Lung (tissue), 12 donors: ENCODE measurements around the gene GMEB2. TPM values are rescaled to one million over a fixed set of nuclear protein-coding genes. Genes with fewer than 3 reads are reported as not detected.

Experiments used
- ATAC-seq: fragments of 200-7000 bp; cut with Tn5 transposase; one replicate; pipeline ENCODE4 v1.9.1; 2020; ENCODE audit warnings: moderate number of reproducible peaks; ENCODE audit not compliant: insufficient read depth, low FRiP score
- DNase-seq, 3 donors: peaks; one replicate each; pipeline ENCODE4 v3.0.0-alpha.2; 2013 to 2017
- H3K27ac ChIP-seq, 2 donors: one replicate each; pipeline ENCODE4 v1.5.1; 2013; ENCODE audit warnings: mild to moderate bottlenecking in 2 of 2, moderate library complexity in 2 of 2, control low read depth in 1 of 2, inconsistent platforms in 1 of 2, low read depth in 1 of 2, low read length in 1 of 2
- H3K27me3 ChIP-seq, 3 donors: one replicate each; pipeline ENCODE4 v1.5.1; 2013; ENCODE audit warnings: low read length in 2 of 3; ENCODE audit not compliant: control insufficient read depth in 3 of 3, insufficient read depth in 3 of 3
- H3K36me3 ChIP-seq, 4 donors: one replicate each; pipeline ENCODE4 v1.5.1; 2013; ENCODE audit warnings: low read length in 4 of 4, mild to moderate bottlenecking in 1 of 4, moderate library complexity in 1 of 4; ENCODE audit not compliant: control insufficient read depth in 4 of 4, insufficient read depth in 4 of 4
- H3K4me1 ChIP-seq, 5 donors: one replicate each; pipeline ENCODE4 v1.5.1; 2013; ENCODE audit warnings: low read length in 5 of 5, mild to moderate bottlenecking in 2 of 5, moderate library complexity in 1 of 5; ENCODE audit not compliant: control insufficient read depth in 5 of 5, insufficient read depth in 5 of 5
- H3K4me3 ChIP-seq: one replicate; pipeline ENCODE4 v1.5.1; 2013; ENCODE audit warnings: mild to moderate bottlenecking, control low read depth, moderate library complexity
- H3K9ac ChIP-seq, 2 donors: one replicate each; pipeline ENCODE4 v1.5.1; 2013; ENCODE audit warnings: low read length in 2 of 2, control low read depth in 1 of 2; ENCODE audit not compliant: insufficient read depth in 1 of 2
- H3K9me3 ChIP-seq, 4 donors: one replicate each; pipeline ENCODE4 v1.5.1; 2013; ENCODE audit warnings: low read length in 3 of 4, mild to moderate bottlenecking in 1 of 4, moderate library complexity in 1 of 4; ENCODE audit not compliant: control insufficient read depth in 4 of 4, insufficient read depth in 3 of 4
- WGBS, 2 donors: extraction: QIAGEN DNeasy Blood & Tissue Kit; methylation state at CpG; one replicate each; pipeline ENCODE4 v1.1.7; 2013; 5-methylcytosine and 5-hydroxymethylcytosine counted together
- polyA plus RNA-seq, 2 donors: library from polyadenylated mRNA; stranded (reverse); fragments of 200-250 nt; gene quantifications; one replicate each; pipeline ENCODE4 v1.2.1, GENCODE V29; 2013
- total RNA-seq, 2 donors: library from RNA; depleted of rRNA in 1 of 2; stranded (reverse); fragments of >200 nt in 1 of 2; gene quantifications; one replicate each; pipeline ENCODE4 v1.2.1, GENCODE V29; 2014 to 2021
- TF ChIP-seq, protein P1 (sequence below): IDR thresholded peaks from 2 replicates; pipeline ENCODE4 v1.5.1; 2012; ENCODE audit warnings: mild to moderate bottlenecking; ENCODE audit errors: control extremely low read depth, extremely low read depth
- donor health status: control.
- donor health status: control.
- donor health status: Bipolar disorder and iron deficiency.
- donor health status: healthy.
- donor health status: DM: yes; HTN: yes; CAD: no.

The GMEB2 gene
- total and polyA plus RNA-seq, 4 donors = 7.6 to 12.9 (median 10.3) TPM

DNA sequence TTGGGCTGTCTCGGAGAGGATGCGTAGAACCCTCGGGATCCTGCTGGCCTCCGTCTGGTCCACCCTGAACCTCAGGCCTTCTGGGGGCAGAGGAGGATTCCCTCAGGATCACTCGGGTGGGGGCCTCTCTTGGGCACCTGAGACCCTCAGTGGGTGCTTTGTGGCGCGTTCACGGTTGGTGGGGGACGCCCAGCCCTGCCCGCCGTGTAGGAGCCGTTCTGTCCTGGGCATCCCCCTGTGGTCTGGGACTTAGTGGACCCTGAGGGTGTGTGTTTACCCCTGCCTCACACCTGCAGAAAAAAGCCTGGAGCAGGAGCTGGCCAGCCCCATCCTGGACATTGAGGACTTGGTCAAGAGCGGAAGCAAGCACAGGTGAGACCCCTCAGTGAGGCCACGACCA lies 38.8 kb upstream of the GMEB2 start:
- H3K4me1 ChIP-seq = no peaks in the 10 kb centered on the region
- H3K9me3 ChIP-seq = no peaks in the 10 kb centered on the region
- peaks cover 0 to 69% (median 23%) of the 10 kb centered on the region in 4 donors for H3K36me3 ChIP-seq
- no peaks in the 10 kb centered on the region for H3K27me3 ChIP-seq
- no peak for DNase-seq
- no peak overlapping the region for H3K9ac ChIP-seq
- no peak overlapping the region for H3K4me3 ChIP-seq
- ATAC-seq = no peak
- TF ChIP-seq, protein P1, sequence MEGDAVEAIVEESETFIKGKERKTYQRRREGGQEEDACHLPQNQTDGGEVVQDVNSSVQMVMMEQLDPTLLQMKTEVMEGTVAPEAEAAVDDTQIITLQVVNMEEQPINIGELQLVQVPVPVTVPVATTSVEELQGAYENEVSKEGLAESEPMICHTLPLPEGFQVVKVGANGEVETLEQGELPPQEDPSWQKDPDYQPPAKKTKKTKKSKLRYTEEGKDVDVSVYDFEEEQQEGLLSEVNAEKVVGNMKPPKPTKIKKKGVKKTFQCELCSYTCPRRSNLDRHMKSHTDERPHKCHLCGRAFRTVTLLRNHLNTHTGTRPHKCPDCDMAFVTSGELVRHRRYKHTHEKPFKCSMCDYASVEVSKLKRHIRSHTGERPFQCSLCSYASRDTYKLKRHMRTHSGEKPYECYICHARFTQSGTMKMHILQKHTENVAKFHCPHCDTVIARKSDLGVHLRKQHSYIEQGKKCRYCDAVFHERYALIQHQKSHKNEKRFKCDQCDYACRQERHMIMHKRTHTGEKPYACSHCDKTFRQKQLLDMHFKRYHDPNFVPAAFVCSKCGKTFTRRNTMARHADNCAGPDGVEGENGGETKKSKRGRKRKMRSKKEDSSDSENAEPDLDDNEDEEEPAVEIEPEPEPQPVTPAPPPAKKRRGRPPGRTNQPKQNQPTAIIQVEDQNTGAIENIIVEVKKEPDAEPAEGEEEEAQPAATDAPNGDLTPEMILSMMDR = no peak
- H3K27ac ChIP-seq = no peak overlapping the region
- WGBS, 2 donors = 82 to 94% methylated on average over 14 of the region's 14 CpGs

DNA sequence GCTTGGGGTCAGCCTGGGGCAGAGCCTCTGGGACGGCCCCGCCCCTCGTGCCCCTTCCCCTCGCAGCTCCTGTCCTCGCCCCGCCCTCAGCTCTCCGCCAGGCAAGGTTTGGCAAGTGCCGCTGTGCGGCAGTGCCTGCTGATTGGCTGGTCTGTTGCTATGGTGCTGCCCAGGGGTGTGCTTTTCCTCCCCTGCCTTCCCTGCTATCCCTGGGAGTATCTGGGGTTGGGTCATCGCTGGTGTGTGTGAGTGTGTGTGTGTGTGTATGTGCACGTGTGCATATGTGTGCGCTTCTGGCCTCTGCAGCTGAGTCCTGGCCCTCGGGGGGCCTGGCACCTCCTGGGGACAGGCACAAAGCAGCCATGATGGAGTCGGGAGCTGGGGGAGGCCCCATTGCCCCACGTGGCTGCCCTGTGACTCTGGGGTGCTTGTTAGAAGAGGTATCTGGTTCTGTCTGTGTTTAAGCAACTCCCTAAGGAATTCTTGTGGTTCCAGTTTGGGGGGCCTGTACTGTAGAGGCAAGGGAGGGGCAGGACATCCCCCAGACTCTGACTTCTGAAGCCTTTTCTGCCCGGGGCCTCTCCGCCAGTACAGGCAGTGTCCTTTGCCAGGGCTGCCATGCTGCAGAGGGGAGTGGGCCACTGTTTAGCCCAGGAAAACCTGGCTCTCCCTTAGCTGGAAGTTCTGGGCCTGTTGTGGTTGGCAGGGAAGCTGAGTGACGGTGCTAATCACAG lies 38.1 kb upstream of the GMEB2 start:
- DNase-seq (no peak), ATAC-seq (no peak)
- 82 to 85% methylated on average over 15 to 18 of the region's 18 CpGs for WGBS, 2 donors
- no peaks in the 10 kb centered on the region for H3K4me1 ChIP-seq
- H3K9ac ChIP-seq = no peak overlapping the region
- no peak overlapping the region for H3K27ac ChIP-seq
- H3K4me3 ChIP-seq = no peak overlapping the region
- no peaks in the 10 kb centered on the region for H3K9me3 ChIP-seq
- TF ChIP-seq, protein P1 = no peak
- peaks cover 0 to 68% (median 23%) of the 10 kb centered on the region in 4 donors for H3K36me3 ChIP-seq
- H3K27me3 ChIP-seq = no peaks in the 10 kb centered on the region

DNA sequence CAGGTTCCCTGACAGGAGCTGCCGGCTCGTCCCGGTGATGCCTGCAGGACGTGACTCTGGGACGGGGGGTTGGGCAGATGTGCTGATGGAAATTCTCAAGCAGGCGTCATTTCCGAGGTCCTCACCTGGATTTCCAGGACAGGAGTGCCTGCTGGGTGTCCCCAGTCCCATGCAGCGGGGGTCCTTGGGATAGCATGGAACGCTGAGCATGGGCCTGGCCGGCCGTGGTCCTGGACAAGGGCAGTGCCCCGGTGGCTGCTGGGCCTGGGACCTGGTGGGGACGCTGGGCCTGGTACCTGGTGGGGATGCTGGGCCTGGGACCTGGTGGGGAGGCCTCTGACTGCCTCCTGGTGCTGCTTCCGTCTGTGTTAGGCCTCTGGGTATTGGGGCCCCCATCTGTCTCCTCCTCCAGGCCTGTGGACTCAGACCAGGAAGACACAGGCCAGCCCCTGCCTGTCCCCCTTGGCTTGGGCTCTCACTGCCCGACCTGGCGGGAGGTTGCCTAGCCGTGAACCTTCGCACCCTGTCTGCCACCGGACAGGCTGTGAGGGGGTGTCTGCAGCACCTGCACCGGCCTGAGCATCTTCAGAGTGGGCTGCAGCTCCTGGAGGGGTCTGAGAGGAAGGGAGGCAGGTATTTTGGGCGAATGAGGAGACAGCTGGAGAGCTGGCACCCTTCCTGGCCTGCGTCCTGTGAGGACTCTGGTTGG lies 37.4 kb upstream of the GMEB2 start:
- Histone ChIP-seq H3K9ac (no peak overlapping the region), H3K9me3 (no peaks in the 10 kb centered on the region), H3K27ac (no peak overlapping the region), H3K36me3 (peaks cover 0 to 68% (median 24%) of the 10 kb centered on the region in 4 donors), H3K4me3 (no peak overlapping the region), H3K27me3 (no peaks in the 10 kb centered on the region), H3K4me1 (peaks cover 0 to 4% (median 2%) of the 10 kb centered on the region in 5 donors)
- WGBS, 2 donors = 93 to 94% methylated on average over 20 to 22 of the region's 22 CpGs
- no peak for ATAC-seq
- DNase-seq = no peak
- TF ChIP-seq, protein P1 = no peak
